Natural killer cell (primary cell): ENCODE data around the gene CDCP2. TPM values are rescaled to one million over a fixed set of nuclear protein-coding genes. Genes with fewer than 3 reads are reported as not detected.
"Not testable (repeated sequence)": the region's sequence is repeated elsewhere in the genome, so short reads cannot be mapped to it uniquely, and the experiment has no call there.

Experiments
- ATAC-seq, 3 donors: fragments of 150-1000 bp in 2 of 3; fragments of 200-7000 bp in 1 of 3; cut with Tn5 transposase; 1 replicate in 1 of 3; 2 replicates in 2 of 3; pipeline ENCODE4 v1.10.0; 2021; ENCODE audit warnings: mild to moderate bottlenecking in 2 of 3, moderate library complexity in 2 of 3
- DNase-seq, 2 donors: peaks; one replicate each; pipeline versions ENCODE4 v3.0.0 to v3.0.0-alpha.2; 2013 to 2021; ENCODE audit warnings: mixed read lengths in 1 of 2
- H3K27ac ChIP-seq: one replicate; pipeline ENCODE4 v1.5.1; 2013; ENCODE audit warnings: mild to moderate bottlenecking, low read length
- H3K27me3 ChIP-seq: one replicate; pipeline ENCODE4 v1.6.1; 2013; ENCODE audit warnings: low read length; ENCODE audit not compliant: control insufficient read depth, insufficient read depth
- H3K36me3 ChIP-seq: one replicate; pipeline ENCODE4 v1.6.1; 2013; ENCODE audit warnings: low read length; ENCODE audit not compliant: control insufficient read depth, insufficient read depth
- H3K4me1 ChIP-seq: one replicate; pipeline ENCODE4 v1.6.1; 2013; ENCODE audit warnings: low read length; ENCODE audit not compliant: control insufficient read depth, insufficient read depth
- H3K4me3 ChIP-seq: one replicate; pipeline ENCODE4 v1.5.1; 2013; ENCODE audit warnings: low read length
- H3K9me3 ChIP-seq: one replicate; pipeline ENCODE4 v1.6.1; 2013; ENCODE audit warnings: low read length; ENCODE audit not compliant: control insufficient read depth, insufficient read depth
- H3K27ac Mint-ChIP-seq, 2 donors: one replicate each; pipeline ENCODE4 v1.8.0; 2022; ENCODE audit warnings: mild to moderate bottlenecking in 2 of 2, mixed read lengths in 2 of 2, moderate library complexity in 1 of 2
- H3K27me3 Mint-ChIP-seq, 2 donors: one replicate each; pipeline ENCODE4 v1.8.0; 2022; ENCODE audit warnings: low read depth in 2 of 2, mixed read lengths in 2 of 2
- H3K36me3 Mint-ChIP-seq: one replicate; pipeline ENCODE4 v1.8.0; 2022; ENCODE audit warnings: mixed read lengths
- H3K4me1 Mint-ChIP-seq, 2 donors: one replicate each; pipeline ENCODE4 v1.8.0; 2022; ENCODE audit warnings: mixed read lengths in 2 of 2
- H3K4me3 Mint-ChIP-seq: one replicate; pipeline ENCODE4 v1.8.0; 2022; ENCODE audit warnings: mild to moderate bottlenecking, moderate library complexity, mixed read lengths
- H3K9me3 Mint-ChIP-seq, 2 donors: one replicate each; pipeline ENCODE4 v1.8.0; 2022; ENCODE audit warnings: mixed read lengths in 2 of 2
- WGBS: methylation state at CpG from one replicate; pipeline ENCODE4 v1.1.7; 2013; ENCODE audit warnings: missing lambda C conversion rate; ENCODE audit not compliant: insufficient coverage; 5-methylcytosine and 5-hydroxymethylcytosine counted together
- intact Hi-C: fragments of 100-400 bp; cut with micrococcal nuclease; formaldehyde crosslinking; loops from one replicate; pipeline ENCODE4 v1.14.2; 2022
- total RNA-seq, 4 donors: library from RNA; stranded (reverse); fragments of 120-200 nt in 1 of 4; gene quantifications; one replicate each; pipeline versions ENCODE4 v1.2.3 to v1.2.4, GENCODE V29; 2013 to 2022
- TF ChIP-seq, protein P1 (sequence below): fragments of 200-600 bp; IDR thresholded peaks from one replicate; pipeline ENCODE4 v1.8.0; 2022; ENCODE audit warnings: antibody characterized with exemption

The CDCP2 gene
- total RNA-seq, 3 donors from 2014 or later (not counting 1 experiment from before 2014, with no cell fraction given) = 0.30 TPM; not detected in 2

DNA sequence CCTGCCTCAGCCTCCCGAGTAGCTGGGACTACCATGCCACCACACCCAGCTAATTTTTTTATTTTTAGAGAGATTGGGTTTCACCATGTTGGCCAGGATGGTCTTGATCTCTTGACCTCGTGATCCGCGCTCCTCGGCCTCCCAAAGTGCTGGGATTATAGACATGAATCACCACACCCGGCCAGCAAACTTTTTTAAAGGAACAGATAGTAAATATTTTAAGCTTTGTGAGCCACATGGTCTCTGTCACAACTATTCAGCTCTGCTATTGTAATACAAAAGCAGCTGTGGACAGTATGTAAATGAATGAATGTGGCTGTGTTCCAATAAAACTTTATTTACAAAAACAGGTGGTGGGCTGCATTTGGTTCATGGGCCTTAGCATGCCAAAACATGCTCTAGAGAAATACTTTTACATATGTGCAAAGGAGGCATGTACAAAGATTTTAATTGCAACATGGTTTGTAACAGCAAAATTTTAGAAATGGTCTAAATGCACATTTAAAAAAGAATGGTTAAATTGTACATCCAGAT, 47.0 kb downstream of the CDCP2 start:
- no peaks in the 10 kb centered on the region for H3K9me3 Mint-ChIP-seq
- Histone ChIP-seq H3K9me3 (no peaks in the 10 kb centered on the region), H3K36me3 (no peaks in the 10 kb centered on the region), H3K27me3 (no peaks in the 10 kb centered on the region), H3K4me3 (no peak overlapping the region), H3K27ac (no peak overlapping the region), H3K4me1 (no peaks in the 10 kb centered on the region)
- TF ChIP-seq, protein P1, sequence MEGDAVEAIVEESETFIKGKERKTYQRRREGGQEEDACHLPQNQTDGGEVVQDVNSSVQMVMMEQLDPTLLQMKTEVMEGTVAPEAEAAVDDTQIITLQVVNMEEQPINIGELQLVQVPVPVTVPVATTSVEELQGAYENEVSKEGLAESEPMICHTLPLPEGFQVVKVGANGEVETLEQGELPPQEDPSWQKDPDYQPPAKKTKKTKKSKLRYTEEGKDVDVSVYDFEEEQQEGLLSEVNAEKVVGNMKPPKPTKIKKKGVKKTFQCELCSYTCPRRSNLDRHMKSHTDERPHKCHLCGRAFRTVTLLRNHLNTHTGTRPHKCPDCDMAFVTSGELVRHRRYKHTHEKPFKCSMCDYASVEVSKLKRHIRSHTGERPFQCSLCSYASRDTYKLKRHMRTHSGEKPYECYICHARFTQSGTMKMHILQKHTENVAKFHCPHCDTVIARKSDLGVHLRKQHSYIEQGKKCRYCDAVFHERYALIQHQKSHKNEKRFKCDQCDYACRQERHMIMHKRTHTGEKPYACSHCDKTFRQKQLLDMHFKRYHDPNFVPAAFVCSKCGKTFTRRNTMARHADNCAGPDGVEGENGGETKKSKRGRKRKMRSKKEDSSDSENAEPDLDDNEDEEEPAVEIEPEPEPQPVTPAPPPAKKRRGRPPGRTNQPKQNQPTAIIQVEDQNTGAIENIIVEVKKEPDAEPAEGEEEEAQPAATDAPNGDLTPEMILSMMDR = no peak
- H3K4me1 Mint-ChIP-seq = no peaks in the 10 kb centered on the region
- ATAC-seq (no peak), DNase-seq (no peak)
- no peak overlapping the region for H3K27ac Mint-ChIP-seq
- intact Hi-C loops = no loop called here
- no peaks in the 10 kb centered on the region for H3K27me3 Mint-ChIP-seq
- 97% methylated on average over 5 of the region's 6 CpGs for WGBS
- no peaks in the 10 kb centered on the region for H3K36me3 Mint-ChIP-seq
- H3K4me3 Mint-ChIP-seq = no peak overlapping the region

DNA sequence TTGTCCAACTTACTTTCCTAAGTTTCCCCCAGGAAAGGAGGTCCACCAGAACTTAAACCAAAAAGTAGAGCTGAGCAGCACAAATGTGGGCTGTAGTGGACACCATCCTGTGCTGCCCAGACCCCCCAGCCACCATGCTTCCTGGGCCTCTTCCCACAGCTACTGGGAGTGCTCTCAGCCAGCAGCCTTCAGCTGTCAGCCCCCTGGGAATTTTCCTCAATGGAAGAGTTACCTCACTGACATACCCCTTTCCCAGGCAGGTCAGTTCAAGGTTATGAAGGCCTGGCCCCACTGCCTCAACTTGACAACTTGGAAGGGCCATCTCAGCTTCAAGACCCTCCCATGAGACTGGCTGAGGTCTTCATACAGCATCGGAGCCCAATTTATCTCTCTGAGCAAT, 47.7 kb downstream of the CDCP2 start:
- H3K9me3 Mint-ChIP-seq = no peaks in the 10 kb centered on the region
- ATAC-seq = no peak
- no peak overlapping the region for H3K4me3 Mint-ChIP-seq
- H3K9me3 ChIP-seq = no peaks in the 10 kb centered on the region
- no peak overlapping the region for H3K27ac Mint-ChIP-seq
- no peaks in the 10 kb centered on the region for H3K27me3 ChIP-seq
- no peaks in the 10 kb centered on the region for H3K4me1 ChIP-seq
- H3K36me3 ChIP-seq = no peaks in the 10 kb centered on the region
- no peak overlapping the region for H3K4me3 ChIP-seq
- TF ChIP-seq, protein P1 = no peak
- H3K4me1 Mint-ChIP-seq = no peaks in the 10 kb centered on the region
- H3K36me3 Mint-ChIP-seq = no peaks in the 10 kb centered on the region
- intact Hi-C loops = no loop called here
- no peak overlapping the region for H3K27ac ChIP-seq
- 89% methylated on average over 1 of the region's 1 CpG for WGBS
- DNase-seq = no peak
- no peaks in the 10 kb centered on the region for H3K27me3 Mint-ChIP-seq

DNA sequence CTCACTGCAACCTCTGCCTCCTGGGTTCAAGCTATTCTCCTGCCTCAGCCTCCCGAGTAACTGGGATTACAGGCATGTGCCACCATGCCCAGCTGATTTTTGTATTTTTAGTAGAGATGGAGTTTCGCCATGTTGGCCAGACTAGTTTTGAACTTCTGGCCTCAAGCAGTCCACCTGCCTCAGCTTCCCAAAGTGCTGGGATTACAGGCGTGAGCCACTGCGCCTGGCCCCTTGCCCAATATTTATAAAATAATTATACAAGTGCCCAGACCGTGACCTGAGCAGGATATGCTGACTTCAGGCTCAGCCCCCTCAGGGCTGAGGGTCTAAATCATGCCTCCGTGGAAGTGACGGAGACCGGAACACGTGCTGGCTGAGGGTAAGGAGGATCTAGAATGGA, 48.2 kb downstream of the CDCP2 start:
- ATAC-seq, DNase-seq, intact Hi-C loops, H3K9me3 Mint-ChIP-seq, H3K4me1 ChIP-seq, H3K27ac Mint-ChIP-seq, H3K4me1 Mint-ChIP-seq, H3K27ac ChIP-seq, H3K36me3 Mint-ChIP-seq, H3K4me3 ChIP-seq, H3K4me3 Mint-ChIP-seq, H3K27me3 Mint-ChIP-seq, H3K27me3 ChIP-seq, H3K9me3 ChIP-seq, H3K36me3 ChIP-seq: not testable (repeated sequence)
- 98% methylated on average over 9 of the region's 9 CpGs for WGBS

DNA sequence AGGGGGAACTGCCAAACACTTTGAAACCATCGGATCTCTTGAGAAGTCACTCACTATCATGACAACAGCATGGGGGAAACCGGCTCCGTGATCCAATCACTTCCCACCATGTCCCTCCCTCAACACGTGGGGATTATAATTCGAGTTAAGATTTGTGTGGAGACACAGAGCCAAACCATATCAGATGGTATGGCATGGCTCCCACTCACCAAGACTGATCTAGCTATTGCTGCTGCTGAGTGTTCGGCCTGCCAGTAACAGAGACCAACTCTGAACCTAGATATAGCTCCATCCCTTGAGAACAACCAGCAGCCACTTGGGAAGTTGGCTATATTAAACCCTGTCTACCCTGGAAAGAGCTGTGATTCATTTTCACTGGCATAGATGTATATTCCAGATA, 49.4 kb downstream of the CDCP2 start:
- DNase-seq (no peak), ATAC-seq (no peak)
- intact Hi-C loops = no loop called here
- Mint-ChIP-seq H3K4me1 (peaks cover 0 to 6% of the 10 kb centered on the region in 2 donors), H3K4me3 (no peak overlapping the region), H3K9me3 (no peaks in the 10 kb centered on the region), H3K27me3 (no peaks in the 10 kb centered on the region), H3K36me3 (no peaks in the 10 kb centered on the region), H3K27ac (no peak overlapping the region)
- Histone ChIP-seq H3K27me3 (no peaks in the 10 kb centered on the region), H3K9me3 (no peaks in the 10 kb centered on the region), H3K36me3 (no peaks in the 10 kb centered on the region), H3K27ac (no peak overlapping the region), H3K4me3 (no peak overlapping the region), H3K4me1 (no peaks in the 10 kb centered on the region)
- 96% methylated on average over 6 of the region's 6 CpGs for WGBS
- TF ChIP-seq, protein P1 = no peak
